Lung (tissue), 12 donors: ENCODE results near the gene MT1B. TPM values are rescaled to one million over a fixed set of nuclear protein-coding genes. Genes with fewer than 3 reads are reported as not detected.

Source experiments
- ATAC-seq: fragments of 200-7000 bp; cut with Tn5 transposase; one replicate; pipeline ENCODE4 v1.9.1; 2020; ENCODE audit warnings: moderate number of reproducible peaks; ENCODE audit not compliant: insufficient read depth, low FRiP score
- DNase-seq, 3 donors: peaks; one replicate each; pipeline ENCODE4 v3.0.0-alpha.2; 2013 to 2017
- H3K27ac ChIP-seq, 2 donors: one replicate each; pipeline ENCODE4 v1.5.1; 2013; ENCODE audit warnings: mild to moderate bottlenecking in 2 of 2, moderate library complexity in 2 of 2, control low read depth in 1 of 2, inconsistent platforms in 1 of 2, low read depth in 1 of 2, low read length in 1 of 2
- H3K27me3 ChIP-seq, 3 donors: one replicate each; pipeline ENCODE4 v1.5.1; 2013; ENCODE audit warnings: low read length in 2 of 3; ENCODE audit not compliant: control insufficient read depth in 3 of 3, insufficient read depth in 3 of 3
- H3K36me3 ChIP-seq, 4 donors: one replicate each; pipeline ENCODE4 v1.5.1; 2013; ENCODE audit warnings: low read length in 4 of 4, mild to moderate bottlenecking in 1 of 4, moderate library complexity in 1 of 4; ENCODE audit not compliant: control insufficient read depth in 4 of 4, insufficient read depth in 4 of 4
- H3K4me1 ChIP-seq, 5 donors: one replicate each; pipeline ENCODE4 v1.5.1; 2013; ENCODE audit warnings: low read length in 5 of 5, mild to moderate bottlenecking in 2 of 5, moderate library complexity in 1 of 5; ENCODE audit not compliant: control insufficient read depth in 5 of 5, insufficient read depth in 5 of 5
- H3K4me3 ChIP-seq: one replicate; pipeline ENCODE4 v1.5.1; 2013; ENCODE audit warnings: mild to moderate bottlenecking, control low read depth, moderate library complexity
- H3K9ac ChIP-seq, 2 donors: one replicate each; pipeline ENCODE4 v1.5.1; 2013; ENCODE audit warnings: low read length in 2 of 2, control low read depth in 1 of 2; ENCODE audit not compliant: insufficient read depth in 1 of 2
- H3K9me3 ChIP-seq, 4 donors: one replicate each; pipeline ENCODE4 v1.5.1; 2013; ENCODE audit warnings: low read length in 3 of 4, mild to moderate bottlenecking in 1 of 4, moderate library complexity in 1 of 4; ENCODE audit not compliant: control insufficient read depth in 4 of 4, insufficient read depth in 3 of 4
- WGBS, 2 donors: extraction: QIAGEN DNeasy Blood & Tissue Kit; methylation state at CpG; one replicate each; pipeline ENCODE4 v1.1.7; 2013; 5-methylcytosine and 5-hydroxymethylcytosine counted together
- polyA plus RNA-seq, 2 donors: library from polyadenylated mRNA; stranded (reverse); fragments of 200-250 nt; gene quantifications; one replicate each; pipeline ENCODE4 v1.2.1, GENCODE V29; 2013
- total RNA-seq, 2 donors: library from RNA; depleted of rRNA in 1 of 2; stranded (reverse); fragments of >200 nt in 1 of 2; gene quantifications; one replicate each; pipeline ENCODE4 v1.2.1, GENCODE V29; 2014 to 2021
- TF ChIP-seq, protein P1 (sequence below): IDR thresholded peaks from 2 replicates; pipeline ENCODE4 v1.5.1; 2012; ENCODE audit warnings: mild to moderate bottlenecking; ENCODE audit errors: control extremely low read depth, extremely low read depth
- donor health status: control.
- donor health status: control.
- donor health status: Bipolar disorder and iron deficiency.
- donor health status: healthy.
- donor health status: DM: yes; HTN: yes; CAD: no.

Gene MT1B
- total and polyA plus RNA-seq, 4 donors, result not detected

- ATAC-seq, result no peak
- Histone ChIP-seq H3K4me3 (no peak overlapping the region), H3K27me3 (peaks cover 0 to 60% (median 52%) of the 10 kb centered on the region in 3 donors), H3K4me1 (peaks cover 0 to 18% (median 0%) of the 10 kb centered on the region in 5 donors), H3K36me3 (no peaks in the 10 kb centered on the region), H3K9me3 (peaks cover 0 to 10% (median 0%) of the 10 kb centered on the region in 4 donors), H3K9ac (no peak overlapping the region), H3K27ac (no peak overlapping the region)
- WGBS, 2 donors, result 84 to 90% methylated on average over 10 of the region's 10 CpGs
- DNase-seq, result no peak
- TF ChIP-seq, protein P1, sequence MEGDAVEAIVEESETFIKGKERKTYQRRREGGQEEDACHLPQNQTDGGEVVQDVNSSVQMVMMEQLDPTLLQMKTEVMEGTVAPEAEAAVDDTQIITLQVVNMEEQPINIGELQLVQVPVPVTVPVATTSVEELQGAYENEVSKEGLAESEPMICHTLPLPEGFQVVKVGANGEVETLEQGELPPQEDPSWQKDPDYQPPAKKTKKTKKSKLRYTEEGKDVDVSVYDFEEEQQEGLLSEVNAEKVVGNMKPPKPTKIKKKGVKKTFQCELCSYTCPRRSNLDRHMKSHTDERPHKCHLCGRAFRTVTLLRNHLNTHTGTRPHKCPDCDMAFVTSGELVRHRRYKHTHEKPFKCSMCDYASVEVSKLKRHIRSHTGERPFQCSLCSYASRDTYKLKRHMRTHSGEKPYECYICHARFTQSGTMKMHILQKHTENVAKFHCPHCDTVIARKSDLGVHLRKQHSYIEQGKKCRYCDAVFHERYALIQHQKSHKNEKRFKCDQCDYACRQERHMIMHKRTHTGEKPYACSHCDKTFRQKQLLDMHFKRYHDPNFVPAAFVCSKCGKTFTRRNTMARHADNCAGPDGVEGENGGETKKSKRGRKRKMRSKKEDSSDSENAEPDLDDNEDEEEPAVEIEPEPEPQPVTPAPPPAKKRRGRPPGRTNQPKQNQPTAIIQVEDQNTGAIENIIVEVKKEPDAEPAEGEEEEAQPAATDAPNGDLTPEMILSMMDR, result no peak
These were observed 20.5 kb upstream of the MT1B start for GRCh38 chr16:56631197-56631596.

- H3K4me3 ChIP-seq, result no peak overlapping the region
- ATAC-seq, result no peak
- no peak for DNase-seq
- H3K9ac ChIP-seq, result peak overlapping the region in 1 of 2 donors; percentile 28
- 22 to 33% methylated on average over 14 of the region's 14 CpGs for WGBS, 2 donors
- H3K9me3 ChIP-seq, result peaks cover 0 to 10% (median 0%) of the 10 kb centered on the region in 4 donors
- TF ChIP-seq, protein P1, result no peak
- no peaks in the 10 kb centered on the region for H3K36me3 ChIP-seq
- H3K4me1 ChIP-seq, result peaks cover 0 to 12% (median 0%) of the 10 kb centered on the region in 5 donors
- peak overlapping the region; percentile 17 to 87 for H3K27ac ChIP-seq
- peaks cover 0 to 66% (median 56%) of the 10 kb centered on the region in 3 donors for H3K27me3 ChIP-seq
These were observed 19.9 kb upstream of the MT1B start for GRCh38 chr16:56631832-56632155.

DNA sequence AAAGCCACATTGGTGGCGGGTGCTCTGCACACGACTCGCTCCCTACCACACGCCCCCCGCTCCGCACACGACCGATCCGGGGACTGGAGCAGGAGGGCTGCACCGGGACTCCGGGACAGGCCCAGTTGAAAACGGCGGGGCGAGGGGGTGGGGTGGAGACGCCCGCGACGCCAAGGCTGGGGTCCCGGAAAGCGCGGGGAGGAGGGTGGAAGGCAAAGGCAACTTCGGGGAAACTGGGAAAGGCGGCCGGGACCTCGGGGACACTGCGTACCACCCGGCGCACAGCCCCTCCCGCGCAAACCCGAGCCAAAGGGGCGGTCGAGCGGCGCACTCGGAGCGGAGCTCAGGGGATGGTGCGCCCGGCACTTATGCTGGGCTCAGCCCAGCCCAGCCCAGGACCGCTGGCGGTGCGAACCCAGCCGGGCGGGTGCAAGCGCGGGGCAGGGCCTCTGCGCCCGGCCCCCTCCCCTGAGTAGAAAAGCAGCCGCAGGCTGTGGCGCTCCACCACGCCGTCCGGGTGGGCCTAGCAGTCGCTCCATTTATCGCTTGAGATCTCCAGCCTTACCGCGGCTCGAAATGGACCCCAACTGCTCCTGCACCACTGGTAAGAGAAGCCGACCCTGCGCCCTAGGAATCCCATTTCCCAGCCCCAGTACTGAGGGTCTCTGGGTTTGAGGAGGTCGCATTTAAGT is 19.4 kb upstream of the MT1B start, which contains the start of gene MT1M:
Gene MT1M, plus strand, starts transcription at position 504 of the 692 bp plus-strand sequence. Its CDS starts 73 bp downstream, at position 577.
- WGBS, 2 donors, result 0 to 1% methylated on average over 59 to 61 of the region's 61 CpGs
- peaks cover 0 to 10% (median 0%) of the 10 kb centered on the region in 4 donors for H3K9me3 ChIP-seq
- peak; percentile 34 to 48 (median 39) for DNase-seq
- peaks cover 0 to 12% (median 0%) of the 10 kb centered on the region in 5 donors for H3K4me1 ChIP-seq
- H3K36me3 ChIP-seq, result no peaks in the 10 kb centered on the region
- H3K27me3 ChIP-seq, result peaks cover 0 to 71% (median 59%) of the 10 kb centered on the region in 3 donors
- TF ChIP-seq, protein P1, result no peak
- ATAC-seq, result peak; percentile 74
- H3K9ac ChIP-seq, result peak within 1 kb of the TSS in 1 of 2 donors; percentile 28
- peak within 1 kb of the TSS; percentile 37 for H3K4me3 ChIP-seq
- H3K27ac ChIP-seq, result peak within 1 kb of the TSS; percentile 17 to 87
